ENCODE results near the gene BRD4.

The BRD4 gene

DNA sequence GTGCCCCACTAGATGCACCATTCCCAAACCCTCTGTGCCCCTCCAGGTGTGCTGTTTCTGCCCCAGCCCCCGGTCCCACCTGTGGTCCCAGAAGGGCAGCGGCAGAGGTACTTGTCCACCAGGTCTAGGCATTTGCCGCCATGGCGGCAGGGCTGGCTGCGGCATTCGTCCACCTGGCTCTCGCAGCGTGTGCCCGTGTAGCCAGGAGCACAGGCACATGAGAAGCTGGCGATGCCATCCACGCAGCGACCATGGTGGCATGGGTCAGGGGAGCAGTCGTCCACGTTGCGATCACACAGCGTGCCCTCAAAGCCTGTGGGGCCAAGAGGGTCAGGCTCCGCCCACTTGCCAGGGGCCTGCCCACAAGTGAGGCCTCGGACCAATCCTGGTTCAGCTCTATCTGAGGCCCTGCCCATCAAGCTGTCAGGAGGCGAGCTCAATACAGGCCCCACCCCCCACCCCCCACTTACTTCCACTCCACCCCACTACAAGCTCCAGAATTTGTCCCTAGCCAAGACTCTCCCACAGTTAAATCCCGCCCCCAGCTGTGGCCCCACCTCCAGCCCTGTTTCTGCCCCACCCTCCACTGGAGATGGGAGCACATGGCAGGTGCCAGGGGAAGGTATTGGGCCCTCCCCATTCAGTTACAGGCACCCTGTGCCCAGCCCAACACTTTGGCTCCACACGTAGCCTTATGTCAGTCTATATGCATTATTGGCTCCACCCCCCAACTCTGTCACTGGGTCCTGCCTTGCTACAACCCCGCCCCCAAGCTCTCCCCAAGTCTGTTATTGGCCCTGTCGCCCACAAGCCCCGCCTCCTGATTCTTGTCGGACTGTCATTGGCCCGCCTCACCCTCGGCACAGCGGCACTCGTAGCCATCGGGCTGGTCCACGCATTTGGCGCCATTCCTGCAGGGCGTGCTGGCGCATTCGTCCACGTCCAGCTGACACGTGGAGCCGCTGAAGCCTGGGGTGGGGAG lies 145.0 kb downstream of the BRD4 start:
- no peak for DNase-seq

Data from CD4-positive, alpha-beta T cell treated with Interferon alpha-2 for 1 hour (primary cell).